OCI-LY7 (cell line): Measurements from ENCODE around the gene PGGHG. TPM values are rescaled to one million over a fixed set of nuclear protein-coding genes. Genes with fewer than 3 reads are reported as not detected.
A peak's percentile ranks its signal among the peaks of the same experiment; 100 is the strongest.

Experiments used
- BruUV-seq: library from RNA; stranded (reverse); fragments of 400-500 nt; replicated peaks from 2 replicates; lab custom pipeline; 2021; lab: Mats Ljungman, UMichigan
- CTCF ChIA-PET: fragments of 300-600 bp; sonication (Branson Sonifier 250); formaldehyde crosslinking; loops from one replicate; lab custom pipeline; 2022; ENCODE audit warnings: antibody characterized with exemption; ENCODE audit not compliant: unreplicated experiment; lab: Charles Lee
- POLR2A ChIA-PET: fragments of 300-600 bp; sonication (Branson Sonifier 250); formaldehyde crosslinking; loops from one replicate; lab custom pipeline; 2022; ENCODE audit warnings: antibody characterized with exemption; lab: Charles Lee
- DNase-seq: peaks from one replicate; pipeline ENCODE4 v3.0.0-alpha.2; 2015; ENCODE audit warnings: low spot score
- H2AFZ ChIP-seq: fragments of 200-600 bp; sonication (generic), shearing (Covaris generic); 2 replicates; pipeline ENCODE4 v1.6.1; 2014; ENCODE audit warnings: mild to moderate bottlenecking, antibody characterized with exemption, low read length, moderate library complexity
- H3K27ac ChIP-seq: fragments of 200-600 bp; sonication (generic); 2 replicates; pipeline ENCODE4 v1.5.1; 2014; ENCODE audit warnings: mixed run types, low read depth, mild to moderate bottlenecking, moderate library complexity, low read length, inconsistent platforms; ENCODE audit not compliant: poor library complexity, severe bottlenecking
- H3K36me3 ChIP-seq: fragments of 200-600 bp; sonication (generic); 2 replicates; pipeline ENCODE4 v1.6.1; 2014; ENCODE audit warnings: mild to moderate bottlenecking, antibody characterized with exemption, low read length, moderate library complexity, mixed read lengths; ENCODE audit not compliant: insufficient read depth
- H3K4me1 ChIP-seq: fragments of 200-600 bp; sonication (generic); 2 replicates; pipeline ENCODE4 v1.5.1; 2014; ENCODE audit warnings: mild to moderate bottlenecking, low read length; ENCODE audit not compliant: insufficient read depth, poor library complexity, severe bottlenecking
- H3K4me2 ChIP-seq: fragments of 200-600 bp; sonication (generic); 2 replicates; pipeline ENCODE4 v1.6.1; 2014; ENCODE audit warnings: mild to moderate bottlenecking, low read length
- H3K4me3 ChIP-seq: fragments of 200-600 bp; sonication (generic); 2 replicates; pipeline ENCODE4 v1.5.1; 2014; ENCODE audit warnings: mild to moderate bottlenecking, low read depth, low read length; ENCODE audit not compliant: poor library complexity, severe bottlenecking
- H3K79me2 ChIP-seq: fragments of 200-600 bp; sonication (generic); 2 replicates; pipeline ENCODE4 v1.6.1; 2016; ENCODE audit warnings: low read depth, mild to moderate bottlenecking, low read length, moderate library complexity, mixed read lengths; ENCODE audit not compliant: insufficient read depth
- H3K9me2 ChIP-seq: fragments of 200-600 bp; sonication (generic); 2 replicates; pipeline ENCODE4 v1.6.1; 2016; ENCODE audit warnings: mild to moderate bottlenecking, low read length, mixed read lengths; ENCODE audit not compliant: insufficient read depth
- H3K9me3 ChIP-seq: fragments of 200-600 bp; sonication (generic); 2 replicates; pipeline ENCODE4 v1.6.1; 2014; ENCODE audit warnings: mild to moderate bottlenecking, mixed run types, low read length, mixed read lengths
- H4K20me1 ChIP-seq: fragments of 200-600 bp; sonication (generic); 2 replicates; pipeline ENCODE4 v1.6.1; 2014; ENCODE audit warnings: mild to moderate bottlenecking, antibody characterized with exemption, low read length, moderate library complexity, mixed read lengths; ENCODE audit not compliant: insufficient read depth
- EZH2phosphoT487 ChIP-seq: fragments of 200-600 bp; sonication (generic); IDR thresholded peaks from 2 replicates; pipeline ENCODE4 v1.6.1; 2018; ENCODE audit warnings: low read depth, borderline replicate concordance, mild to moderate bottlenecking, mixed run types, antibody characterized with exemption, low read length, moderate library complexity, mixed read lengths
- intact Hi-C: fragments of 100-400 bp; cut with micrococcal nuclease; formaldehyde crosslinking; loops from one replicate; pipeline ENCODE4 v1.10.0; 2022; ENCODE audit not compliant: unreplicated experiment
- total RNA-seq, 2 experiments: library from RNA; depleted of rRNA in 1 of 2; stranded (reverse); fragments of >200 nt in 1 of 2; shearing (Covaris generic) in 1 of 2; gene quantifications; 2 replicates each; pipeline ENCODE4 v1.2.3, GENCODE V29; 2014 to 2022
- TF ChIP-seq, protein P1 (sequence below): fragments of 200-600 bp; sonication (generic); conservative IDR thresholded peaks from 2 replicates; pipeline ENCODE4 v1.5.1; 2014; ENCODE audit warnings: mild to moderate bottlenecking, antibody characterized with exemption, low read length, moderate library complexity, mixed read lengths

PGGHG gene
- total RNA-seq, 2 experiments from 2014 or later: 0.93 to 6.3 TPM

DNA sequence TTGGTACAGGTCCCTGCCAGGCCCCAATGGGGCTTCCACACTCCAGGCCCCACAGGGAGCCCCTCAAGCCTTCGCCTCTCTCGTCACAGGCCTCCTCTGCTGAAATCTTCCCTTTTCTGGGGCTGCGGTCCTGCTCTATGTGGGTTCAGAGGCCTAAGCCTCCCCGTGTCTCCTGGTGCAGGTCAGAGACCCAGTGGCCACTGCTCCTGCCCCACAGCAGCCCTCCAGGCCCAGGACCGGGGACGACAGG, 37.6 kb downstream of the PGGHG start:
- H4K20me1 ChIP-seq: no peaks in the 10 kb centered on the region
- BruUV-seq: no TSS peak

DNA sequence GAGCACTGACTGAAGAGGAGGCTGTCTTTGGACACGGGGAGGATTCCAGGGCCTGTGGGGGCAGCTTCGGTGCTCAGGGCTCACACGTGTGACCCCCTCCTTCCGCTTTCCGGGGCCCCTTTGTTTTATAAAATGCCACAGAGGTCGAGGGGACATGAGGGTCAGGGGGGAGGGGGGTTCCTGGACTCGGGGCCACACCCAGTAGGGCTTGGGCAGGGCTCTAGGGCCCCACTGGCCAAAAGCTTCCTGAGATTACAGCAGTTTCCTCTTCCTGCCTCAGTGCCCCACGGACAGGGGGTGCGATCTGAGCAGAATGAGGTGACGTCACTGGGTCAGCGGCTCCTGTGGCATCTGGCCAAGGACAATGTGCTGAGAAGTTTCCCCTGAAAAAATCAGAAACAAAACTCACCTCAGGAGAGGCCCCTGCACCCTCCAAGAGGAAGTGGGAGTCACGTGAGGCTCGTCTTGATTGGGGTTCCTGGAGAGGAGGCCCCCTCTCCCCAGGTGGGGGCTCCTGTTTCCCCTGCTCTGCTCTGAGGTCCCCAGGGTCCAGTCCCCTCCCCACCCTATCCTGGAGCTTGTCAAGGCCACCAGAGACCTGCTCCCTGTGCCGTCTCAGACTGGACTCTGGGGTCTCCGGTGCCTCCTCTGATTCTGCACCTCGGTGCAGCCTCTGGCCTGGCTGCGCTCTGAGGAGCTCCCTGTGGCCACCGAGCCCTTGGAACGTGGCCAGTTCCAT, 38.1 kb downstream of the PGGHG start:
- ChIA-PET CTCF (interaction anchor here (1.4 kb wide), 1 partner anchor 28 kb away, joined by 4 read pairs; no protein-coding TSS in a partner anchor), POLR2A (interaction anchor here (0.6 to 5.5 kb wide), 4 partner anchors 12 to 28 kb away, joined by 3 to 63 read pairs (median 12); no protein-coding TSS in a partner anchor)
- Histone ChIP-seq H3K4me3 (peak overlapping the region; percentile 44), H3K9me3 (no peaks in the 10 kb centered on the region), H3K79me2 (no peaks in the 10 kb centered on the region), H3K27ac (peak overlapping the region; percentile 75), H4K20me1 (no peaks in the 10 kb centered on the region), H3K36me3 (no peaks in the 10 kb centered on the region), H3K9me2 (no peaks in the 10 kb centered on the region), H3K4me2 (peak overlapping the region; percentile 76), H2AFZ (peak overlapping the region; percentile 53; the same call in 1 of the 2 replicates), H3K4me1 (peaks cover 61% of the 10 kb centered on the region)
- DNase-seq: peak; percentile 81
- TF ChIP-seq EZH2phosphoT487: no peak
- TF ChIP-seq, protein P1, sequence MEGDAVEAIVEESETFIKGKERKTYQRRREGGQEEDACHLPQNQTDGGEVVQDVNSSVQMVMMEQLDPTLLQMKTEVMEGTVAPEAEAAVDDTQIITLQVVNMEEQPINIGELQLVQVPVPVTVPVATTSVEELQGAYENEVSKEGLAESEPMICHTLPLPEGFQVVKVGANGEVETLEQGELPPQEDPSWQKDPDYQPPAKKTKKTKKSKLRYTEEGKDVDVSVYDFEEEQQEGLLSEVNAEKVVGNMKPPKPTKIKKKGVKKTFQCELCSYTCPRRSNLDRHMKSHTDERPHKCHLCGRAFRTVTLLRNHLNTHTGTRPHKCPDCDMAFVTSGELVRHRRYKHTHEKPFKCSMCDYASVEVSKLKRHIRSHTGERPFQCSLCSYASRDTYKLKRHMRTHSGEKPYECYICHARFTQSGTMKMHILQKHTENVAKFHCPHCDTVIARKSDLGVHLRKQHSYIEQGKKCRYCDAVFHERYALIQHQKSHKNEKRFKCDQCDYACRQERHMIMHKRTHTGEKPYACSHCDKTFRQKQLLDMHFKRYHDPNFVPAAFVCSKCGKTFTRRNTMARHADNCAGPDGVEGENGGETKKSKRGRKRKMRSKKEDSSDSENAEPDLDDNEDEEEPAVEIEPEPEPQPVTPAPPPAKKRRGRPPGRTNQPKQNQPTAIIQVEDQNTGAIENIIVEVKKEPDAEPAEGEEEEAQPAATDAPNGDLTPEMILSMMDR: no peak; the same call in 1 of the 2 replicates
- BruUV-seq: no TSS peak
- intact Hi-C loops: no loop called here

More for the DNA sequence above, 37.6 kb downstream of the PGGHG start:
- POLR2A ChIA-PET: interaction anchor here (1.3 to 5.5 kb wide), 2 partner anchors 13 to 14 kb away, joined by 5 to 63 read pairs; no protein-coding TSS in a partner anchor
- no peaks in the 10 kb centered on the region for H3K36me3 ChIP-seq
- H3K4me2 ChIP-seq: peak overlapping the region; percentile 76
- peak overlapping the region; percentile 53; the same call in 1 of the 2 replicates for H2AFZ ChIP-seq
- H3K9me3 ChIP-seq: no peaks in the 10 kb centered on the region
- H3K9me2 ChIP-seq: no peaks in the 10 kb centered on the region
- intact Hi-C loops: no loop called here
- peak overlapping the region; percentile 75 for H3K27ac ChIP-seq
- DNase-seq: no peak
- no peaks in the 10 kb centered on the region for H3K79me2 ChIP-seq
- CTCF ChIA-PET: no interaction called here
- H3K4me1 ChIP-seq: peaks cover 56% of the 10 kb centered on the region
- peak overlapping the region; percentile 44 for H3K4me3 ChIP-seq
- TF ChIP-seq, protein P1: no peak
- no peak for TF ChIP-seq EZH2phosphoT487

DNA sequence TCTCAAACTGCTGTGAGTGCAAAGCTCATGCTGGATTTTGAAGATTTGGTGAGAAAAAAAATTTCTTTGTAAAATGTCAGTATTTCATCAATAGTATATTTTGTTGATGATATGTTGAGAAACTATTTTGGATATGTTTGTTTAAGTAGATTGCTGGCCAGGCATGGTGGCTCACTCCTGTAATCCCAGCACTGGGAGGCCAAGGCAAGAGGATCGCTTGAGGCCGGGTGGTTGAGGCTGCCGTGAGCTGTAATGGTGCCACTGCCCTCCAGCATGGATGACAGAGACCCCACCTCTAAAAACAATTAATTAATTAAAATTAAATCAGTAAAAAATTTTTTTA, 38.6 kb downstream of the PGGHG start:
- no peaks in the 10 kb centered on the region for H3K9me2 ChIP-seq
- H3K36me3 ChIP-seq: 0 out of 2 replicates have a peak, but pooled peaks cover 2% of the 10 kb centered on the region
- no peak for DNase-seq
- H3K4me3 ChIP-seq: peak overlapping the region; percentile 44
- CTCF ChIA-PET: interaction anchor here (1.4 kb wide), 1 partner anchor 28 kb away, joined by 4 read pairs; no protein-coding TSS in a partner anchor
- BruUV-seq: no TSS peak
- H4K20me1 ChIP-seq: no peaks in the 10 kb centered on the region
- TF ChIP-seq, protein P1: no peak
- TF ChIP-seq EZH2phosphoT487: no peak
- peak overlapping the region; percentile 53; the same call in 1 of the 2 replicates for H2AFZ ChIP-seq
- peaks cover 66% of the 10 kb centered on the region for H3K4me1 ChIP-seq
- no peaks in the 10 kb centered on the region for H3K79me2 ChIP-seq
- H3K4me2 ChIP-seq: peak overlapping the region; percentile 76
- peaks cover 3% of the 10 kb centered on the region for H3K9me3 ChIP-seq
- peak overlapping the region; percentile 75 for H3K27ac ChIP-seq
- intact Hi-C loops: no loop called here
- POLR2A ChIA-PET: interaction anchor here (0.6 to 5.5 kb wide), 4 partner anchors 12 to 28 kb away, joined by 3 to 63 read pairs (median 12); no protein-coding TSS in a partner anchor
